ENCODE measurements around the gene AKAP12.
A peak's percentile ranks its signal among the peaks of the same experiment; 100 is the strongest.

Gene AKAP12

GRCh38 chr6:151385177-151385576 is 145.4 kb downstream of the AKAP12 start:
- no peak for DNase-seq

- DNase-seq, result no peak
Measured at GRCh38 chr6:151387175-151387970, 147.6 kb downstream of the AKAP12 start.

GRCh38 chr6:151388236-151388635 is 148.5 kb downstream of the AKAP12 start:
- DNase-seq, result no peak

DNA sequence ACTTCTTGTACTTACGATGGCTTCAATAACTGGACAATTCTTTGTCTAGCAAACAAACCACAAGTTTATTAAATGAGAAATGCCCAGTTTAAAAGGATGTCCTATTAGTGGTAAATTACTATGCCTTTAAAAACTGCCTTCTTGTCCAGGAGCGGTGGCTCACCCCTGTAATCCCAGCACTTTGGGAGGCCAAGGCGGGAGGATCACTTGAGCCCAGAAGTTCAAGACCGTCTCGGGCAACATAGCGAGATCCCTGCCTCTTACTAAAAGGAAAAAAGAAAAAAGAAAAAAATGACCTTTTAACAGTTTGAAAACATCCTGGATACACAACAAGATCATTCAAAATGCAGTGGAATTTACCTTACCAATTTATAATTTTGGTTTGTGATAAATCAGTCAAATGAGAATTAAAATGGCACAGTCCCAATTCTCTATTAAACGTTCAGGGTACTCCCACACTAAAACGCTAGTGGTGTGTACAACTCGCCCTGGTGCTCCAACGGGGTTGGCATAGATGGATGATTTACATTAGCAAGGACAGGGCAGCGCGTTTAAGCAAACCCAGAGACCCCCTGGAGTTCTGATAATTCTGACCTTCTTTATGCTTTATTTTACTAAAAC is 149.3 kb downstream of the AKAP12 start:
- no peak for DNase-seq

GRCh38 chr6:151389618-151390275 is 150.0 kb downstream of the AKAP12 start:
- DNase-seq, result peak; percentile 66 to 72

- peak; percentile 92 to 94 for DNase-seq
Measured at GRCh38 chr6:151390276-151390850, 150.6 kb downstream of the AKAP12 start.

DNA sequence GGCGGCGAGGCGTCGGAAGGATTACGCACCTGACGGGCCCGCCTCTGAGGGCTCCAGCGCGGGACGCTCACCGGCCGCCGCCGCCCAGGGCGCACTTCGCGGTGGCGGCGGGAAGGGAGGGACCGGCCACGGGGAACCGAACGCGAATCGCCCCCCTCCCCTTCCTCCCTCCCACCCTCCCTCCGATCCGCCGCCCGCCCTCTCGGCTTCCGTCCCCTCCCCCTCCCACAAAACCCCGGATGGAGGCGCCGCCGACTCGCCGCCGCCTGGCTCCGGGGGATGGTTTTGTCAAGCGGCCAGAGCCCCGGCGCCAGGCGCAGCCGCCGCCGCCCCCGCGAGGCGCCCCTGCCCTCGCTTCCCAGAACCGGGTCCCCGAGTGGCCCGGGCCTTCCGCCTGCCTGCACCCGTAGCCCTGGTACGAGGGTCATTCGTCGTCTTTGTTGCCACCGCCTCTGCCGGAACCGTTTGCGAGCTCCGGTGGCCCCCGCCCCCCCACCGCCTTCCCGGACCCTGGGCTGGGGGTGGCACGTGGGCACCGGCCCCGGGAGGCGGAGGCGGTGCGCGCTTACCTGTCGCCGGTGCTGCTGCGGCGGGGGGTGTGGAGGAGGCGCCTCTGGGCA is 151.2 kb downstream of the AKAP12 start:
- peak in 1 of 2 donors; percentile 78 for DNase-seq

GRCh38 chr6:151391471-151392413 is 152.0 kb downstream of the AKAP12 start, which contains the start of gene ZBTB2:
TSS of gene ZBTB2 (minus strand) at chr6:151391559. CDS start at chr6:151373637, 17,922 bp downstream.
- DNase-seq, result peak; percentile 56 to 75

- DNase-seq, result no peak
Measured at GRCh38 chr6:151392427-151392826, 152.7 kb downstream of the AKAP12 start.

GRCh38 chr6:151393410-151393809 is 153.6 kb downstream of the AKAP12 start:
- no peak for DNase-seq

GRCh38 chr6:151399679-151400078 is 159.9 kb downstream of the AKAP12 start:
- DNase-seq, result no peak

GRCh38 chr6:151400473-151400872 is 160.7 kb downstream of the AKAP12 start:
- DNase-seq, result no peak

- DNase-seq, result no peak
Measured at GRCh38 chr6:151402228-151402627, 162.5 kb downstream of the AKAP12 start.

DNA sequence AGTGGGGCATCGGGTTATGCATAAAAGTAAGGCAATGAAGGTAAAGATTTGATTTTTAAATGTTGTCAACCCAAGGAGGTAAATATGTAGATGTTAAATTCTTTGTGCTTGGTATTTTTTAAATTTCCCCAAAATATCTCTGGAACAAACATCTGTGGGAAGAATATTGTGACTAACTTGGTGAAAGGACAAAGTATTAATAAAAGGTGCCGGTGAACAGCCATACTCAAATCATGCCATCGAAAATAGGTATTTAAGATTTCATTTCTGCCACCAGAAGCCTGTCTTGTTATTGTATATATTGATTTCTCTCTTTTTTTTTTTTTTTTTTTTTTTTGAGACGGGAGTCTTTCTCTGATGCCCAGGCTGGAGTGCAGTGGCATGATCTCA is 164.1 kb downstream of the AKAP12 start:
- DNase-seq, result no peak

All from hippocampal formation (tissue), 2 donors.